HG03354 (cell line): ENCODE data around the gene SLC29A2.

Source experiments
- ATAC-seq: cut with Tn5 transposase; IDR thresholded peaks from one replicate; pipeline ENCODE4 v1.9.1; 2021; ENCODE audit warnings: mild to moderate bottlenecking; ENCODE audit not compliant: unreplicated experiment, poor library complexity, severe bottlenecking

SLC29A2 gene

GRCh38 chr11:66371627-66372415 is at the start of gene SLC29A2:
Gene SLC29A2, minus strand, starts transcription at chr11:66371760. Its CDS starts 169 bp downstream, at chr11:66371591.
- ATAC-seq, result peak; percentile 76

GRCh38 chr11:66420671-66421476 is 49.3 kb upstream of the SLC29A2 start, which contains the start of gene NPAS4:
Gene NPAS4, plus strand, starts transcription at chr11:66421035. Its CDS starts 145 bp downstream, at chr11:66421180.
- no peak for ATAC-seq

GRCh38 chr11:66419825-66420224 is 48.3 kb upstream of the SLC29A2 start:
- ATAC-seq, result no peak

- ATAC-seq, result no peak
Measured at GRCh38 chr11:66418986-66419308, 47.4 kb upstream of the SLC29A2 start.

- no peak for ATAC-seq
Measured at GRCh38 chr11:66418168-66418985, 46.8 kb upstream of the SLC29A2 start.

GRCh38 chr11:66417000-66417399 is 45.4 kb upstream of the SLC29A2 start:
- no peak for ATAC-seq

- ATAC-seq, result no peak
Measured at GRCh38 chr11:66415423-66415822, 43.9 kb upstream of the SLC29A2 start.

- ATAC-seq, result no peak
Measured at GRCh38 chr11:66414120-66414934, 42.8 kb upstream of the SLC29A2 start.

- no peak for ATAC-seq
Measured at GRCh38 chr11:66413167-66413566, 41.6 kb upstream of the SLC29A2 start.

GRCh38 chr11:66412110-66412509 is 40.5 kb upstream of the SLC29A2 start:
- no peak for ATAC-seq

- ATAC-seq, result no peak
Measured at GRCh38 chr11:66411323-66411722, 39.8 kb upstream of the SLC29A2 start.

GRCh38 chr11:66410191-66410590 is 38.6 kb upstream of the SLC29A2 start:
- no peak for ATAC-seq

- ATAC-seq, result no peak
Measured at GRCh38 chr11:66409226-66409625, 37.7 kb upstream of the SLC29A2 start.

- no peak for ATAC-seq
Measured at GRCh38 chr11:66408488-66409214, 37.1 kb upstream of the SLC29A2 start.

- ATAC-seq, result no peak
Measured at GRCh38 chr11:66407651-66408050, 36.1 kb upstream of the SLC29A2 start.

GRCh38 chr11:66393954-66394353 is 22.4 kb upstream of the SLC29A2 start:
- ATAC-seq, result no peak

- ATAC-seq, result no peak
Measured at GRCh38 chr11:66391322-66391721, 19.8 kb upstream of the SLC29A2 start.

- ATAC-seq, result no peak
Measured at GRCh38 chr11:66388780-66389386, 17.3 kb upstream of the SLC29A2 start.
